ENCODE measurements around the gene SLC12A3.

GRCh38 chr16:56914896-56915295, 49.9 kb downstream of the SLC12A3 start:
- no peak for TF ChIP-seq FOXM1 (IDR thresholded peaks at IDR 0.05; ENCODE audit: borderline replicate concordance)
- TF ChIP-seq ELF4 (IDR thresholded peaks at IDR 0.05) = no peak
